Testis (tissue), 2 donors: ENCODE data around the gene NPAS3.

Experiments
- CTCF ChIP-seq, 3 experiments: fragments of 450-650 bp in 2 of 3; fragments of 200-600 bp in 1 of 3; sonication (generic) in 1 of 3; IDR thresholded peaks; one replicate each; pipeline ENCODE4 v1.5.1; 2016 to 2019; ENCODE audit warnings: antibody characterized with exemption in 3 of 3, mild to moderate bottlenecking in 2 of 3, moderate library complexity in 1 of 3
- POLR2A ChIP-seq: fragments of 450-650 bp; IDR thresholded peaks from one replicate; pipeline ENCODE4 v1.6.1; 2017; ENCODE audit warnings: antibody characterized with exemption, mild to moderate bottlenecking, moderate library complexity

GRCh38 chr14:33493990-33494389 is 555.3 kb downstream of the NPAS3 start:
- TF ChIP-seq POLR2A (no peak), CTCF (IDR thresholded peaks at IDR 0.05) (no peak)
